Measurements from ENCODE around the gene FRMD3.

DNA sequence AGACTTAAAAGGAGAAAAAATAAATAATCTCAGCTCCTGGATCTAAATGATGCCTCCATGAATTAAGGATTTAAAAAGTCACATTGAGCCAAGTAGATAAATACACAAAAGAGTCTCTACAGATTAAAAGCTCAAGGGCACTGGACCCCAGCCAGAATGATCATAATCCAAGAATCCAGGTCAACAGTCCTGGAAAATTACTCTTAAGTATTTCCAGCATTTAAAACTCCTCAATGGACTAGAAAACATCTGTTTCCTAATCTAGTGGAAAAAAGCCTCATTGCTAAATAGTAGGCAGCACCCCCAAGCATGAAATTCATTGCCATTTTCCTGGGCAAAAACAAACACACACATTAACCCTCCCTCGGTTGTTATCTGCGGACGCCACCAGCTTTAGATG is 96.8 kb downstream of the FRMD3 start:
- no peak for TF ChIP-seq CTBP1 (IDR thresholded peaks at IDR 0.05; ENCODE audit: borderline replicate concordance)
- TF ChIP-seq, protein P1, sequence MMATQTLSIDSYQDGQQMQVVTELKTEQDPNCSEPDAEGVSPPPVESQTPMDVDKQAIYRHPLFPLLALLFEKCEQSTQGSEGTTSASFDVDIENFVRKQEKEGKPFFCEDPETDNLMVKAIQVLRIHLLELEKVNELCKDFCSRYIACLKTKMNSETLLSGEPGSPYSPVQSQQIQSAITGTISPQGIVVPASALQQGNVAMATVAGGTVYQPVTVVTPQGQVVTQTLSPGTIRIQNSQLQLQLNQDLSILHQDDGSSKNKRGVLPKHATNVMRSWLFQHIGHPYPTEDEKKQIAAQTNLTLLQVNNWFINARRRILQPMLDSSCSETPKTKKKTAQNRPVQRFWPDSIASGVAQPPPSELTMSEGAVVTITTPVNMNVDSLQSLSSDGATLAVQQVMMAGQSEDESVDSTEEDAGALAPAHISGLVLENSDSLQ (IDR thresholded peaks at IDR 0.05): no peak
- no peak for TF ChIP-seq BHLHE40 (IDR thresholded peaks at IDR 0.05; ENCODE audit: borderline replicate concordance)
- no peak for TF ChIP-seq HDGF (IDR thresholded peaks at IDR 0.05; ENCODE audit: borderline replicate concordance)
- TF ChIP-seq SP1 (IDR thresholded peaks at IDR 0.05): no peak
- no peak for TF ChIP-seq FOXK2 (IDR thresholded peaks at IDR 0.05)
- no peak for TF ChIP-seq FOXM1 (IDR thresholded peaks at IDR 0.05; ENCODE audit: borderline replicate concordance)
- TF ChIP-seq SUZ12 (IDR thresholded peaks at IDR 0.05): no peak

Measured in HEK293T (cell line).